Left lung (tissue), 10 donors: ENCODE data around the gene GAB4. TPM values are rescaled to one million over a fixed set of nuclear protein-coding genes. Genes with fewer than 3 reads are reported as not detected.
"Not testable (repeated sequence)": the region's sequence is repeated elsewhere in the genome, so short reads cannot be mapped to it uniquely, and the experiment has no call there.

Experiments used
- ATAC-seq: fragments of 200-7000 bp; cut with Tn5 transposase; one replicate; pipeline ENCODE4 v1.9.1; 2020; ENCODE audit warnings: moderate library complexity
- DNase-seq, 4 donors: peaks; one replicate each; pipeline ENCODE4 v3.0.0-alpha.2; 2013 to 2020
- H3K27ac ChIP-seq, 2 donors: fragments of 200-600 bp; sonication (generic) in 1 of 2; one replicate each; pipeline versions ENCODE4 v1.5.0 to v1.8.0; 2020 to 2021
- H3K27me3 ChIP-seq, 2 donors: fragments of 200-600 bp; sonication (generic) in 1 of 2; one replicate each; pipeline versions ENCODE4 v1.5.0 to v1.8.0; 2020 to 2021
- H3K36me3 ChIP-seq, 2 donors: fragments of 200-600 bp; sonication (generic) in 1 of 2; one replicate each; pipeline versions ENCODE4 v1.5.0 to v1.8.0; 2020 to 2021
- H3K4me1 ChIP-seq, 2 donors: fragments of 200-600 bp; one replicate each; pipeline ENCODE4 v1.8.0; 2021
- H3K4me3 ChIP-seq, 2 donors: fragments of 200-600 bp; sonication (generic) in 1 of 2; one replicate each; pipeline versions ENCODE4 v1.5.0 to v1.8.0; 2020 to 2021; ENCODE audit warnings: mild to moderate bottlenecking in 1 of 2
- H3K9me3 ChIP-seq, 2 donors: fragments of 200-600 bp; sonication (generic) in 1 of 2; one replicate each; pipeline versions ENCODE4 v1.5.0 to v1.8.0; 2020 to 2021
- intact Hi-C, 2 donors: fragments of 100-400 bp; cut with DNase I; formaldehyde crosslinking; loops; one replicate each; pipeline versions ENCODE4 v1.11.2 to v1.14.2; 2022
- polyA plus RNA-seq, 6 donors: library from polyadenylated mRNA; unstranded; fragments of 120-200 nt; gene quantifications; one replicate each; pipeline ENCODE4 v1.2.1, GENCODE V29; 2013; ENCODE audit not compliant: insufficient read length in 6 of 6
- total RNA-seq, 2 donors: library from RNA; stranded (reverse); fragmentation: NEBNext Ultra II Directional; extraction: Animal tissue kit (Norgen Biotek cat#: 25700); gene quantifications; one replicate each; pipeline ENCODE4 v1.2.1, GENCODE V29; 2021
- TF ChIP-seq, protein P1 (sequence below), 2 donors: fragments of 200-600 bp; sonication (generic) in 1 of 2; IDR thresholded peaks; one replicate each; pipeline versions ENCODE4 v1.5.0 to v1.8.0; 2021; ENCODE audit warnings: antibody characterized with exemption in 2 of 2
- donor health status: DM: no; HTN: yes; CAD: no.
- donor health status: DM: no; HTN: no; CAD: no.

GAB4 gene
- total and polyA plus RNA-seq, 8 donors, result not detected

DNA sequence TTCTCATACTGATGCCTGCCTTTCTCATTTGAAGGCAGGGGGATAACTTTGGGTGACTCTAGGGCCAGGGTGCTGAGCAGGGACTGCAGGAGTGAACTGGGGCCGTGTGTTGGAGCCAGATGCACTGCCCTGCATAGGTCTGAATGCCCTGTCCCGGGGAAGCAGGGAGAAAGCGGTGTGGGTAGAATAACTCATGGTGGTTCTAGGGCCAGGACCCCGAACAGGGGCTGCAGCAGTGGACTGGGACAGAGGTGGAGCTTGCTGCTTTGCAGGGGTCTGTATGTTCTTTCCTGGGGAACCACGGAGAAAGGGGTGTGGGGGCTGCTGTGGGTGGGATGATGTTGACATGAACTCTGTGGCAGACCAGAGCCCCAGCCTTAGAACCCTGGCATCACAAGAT is 52.9 kb downstream of the GAB4 start:
- Histone ChIP-seq H3K27ac (no peak overlapping the region), H3K9me3 (no peaks in the 10 kb centered on the region), H3K4me1 (no peaks in the 10 kb centered on the region), H3K27me3 (no peaks in the 10 kb centered on the region), H3K4me3 (no peak overlapping the region), H3K36me3 (no peaks in the 10 kb centered on the region)
- TF ChIP-seq, protein P1, sequence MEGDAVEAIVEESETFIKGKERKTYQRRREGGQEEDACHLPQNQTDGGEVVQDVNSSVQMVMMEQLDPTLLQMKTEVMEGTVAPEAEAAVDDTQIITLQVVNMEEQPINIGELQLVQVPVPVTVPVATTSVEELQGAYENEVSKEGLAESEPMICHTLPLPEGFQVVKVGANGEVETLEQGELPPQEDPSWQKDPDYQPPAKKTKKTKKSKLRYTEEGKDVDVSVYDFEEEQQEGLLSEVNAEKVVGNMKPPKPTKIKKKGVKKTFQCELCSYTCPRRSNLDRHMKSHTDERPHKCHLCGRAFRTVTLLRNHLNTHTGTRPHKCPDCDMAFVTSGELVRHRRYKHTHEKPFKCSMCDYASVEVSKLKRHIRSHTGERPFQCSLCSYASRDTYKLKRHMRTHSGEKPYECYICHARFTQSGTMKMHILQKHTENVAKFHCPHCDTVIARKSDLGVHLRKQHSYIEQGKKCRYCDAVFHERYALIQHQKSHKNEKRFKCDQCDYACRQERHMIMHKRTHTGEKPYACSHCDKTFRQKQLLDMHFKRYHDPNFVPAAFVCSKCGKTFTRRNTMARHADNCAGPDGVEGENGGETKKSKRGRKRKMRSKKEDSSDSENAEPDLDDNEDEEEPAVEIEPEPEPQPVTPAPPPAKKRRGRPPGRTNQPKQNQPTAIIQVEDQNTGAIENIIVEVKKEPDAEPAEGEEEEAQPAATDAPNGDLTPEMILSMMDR (IDR thresholded peaks at IDR 0.05), result no peak
- ATAC-seq (no peak), DNase-seq (no peak)
- intact Hi-C loops, result no loop called here

DNA sequence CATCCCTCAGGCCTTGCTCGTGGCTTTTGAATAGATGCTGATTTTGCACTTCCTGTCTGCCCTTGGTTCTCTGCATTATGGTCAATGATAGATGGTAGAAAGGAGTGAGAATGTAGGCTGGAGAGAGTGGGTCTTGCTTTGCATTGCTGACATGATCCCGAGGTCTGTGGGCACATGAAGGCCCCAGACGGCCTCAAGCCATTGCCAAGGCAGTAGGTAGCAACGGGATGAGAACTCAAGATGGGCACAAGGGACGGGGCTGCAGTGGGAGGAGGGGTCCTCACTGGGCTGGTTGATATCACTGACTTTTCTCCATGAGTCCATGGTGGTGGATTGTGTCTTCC is 54.0 kb downstream of the GAB4 start:
- TF ChIP-seq, protein P1 (IDR thresholded peaks at IDR 0.05), result no peak

DNA sequence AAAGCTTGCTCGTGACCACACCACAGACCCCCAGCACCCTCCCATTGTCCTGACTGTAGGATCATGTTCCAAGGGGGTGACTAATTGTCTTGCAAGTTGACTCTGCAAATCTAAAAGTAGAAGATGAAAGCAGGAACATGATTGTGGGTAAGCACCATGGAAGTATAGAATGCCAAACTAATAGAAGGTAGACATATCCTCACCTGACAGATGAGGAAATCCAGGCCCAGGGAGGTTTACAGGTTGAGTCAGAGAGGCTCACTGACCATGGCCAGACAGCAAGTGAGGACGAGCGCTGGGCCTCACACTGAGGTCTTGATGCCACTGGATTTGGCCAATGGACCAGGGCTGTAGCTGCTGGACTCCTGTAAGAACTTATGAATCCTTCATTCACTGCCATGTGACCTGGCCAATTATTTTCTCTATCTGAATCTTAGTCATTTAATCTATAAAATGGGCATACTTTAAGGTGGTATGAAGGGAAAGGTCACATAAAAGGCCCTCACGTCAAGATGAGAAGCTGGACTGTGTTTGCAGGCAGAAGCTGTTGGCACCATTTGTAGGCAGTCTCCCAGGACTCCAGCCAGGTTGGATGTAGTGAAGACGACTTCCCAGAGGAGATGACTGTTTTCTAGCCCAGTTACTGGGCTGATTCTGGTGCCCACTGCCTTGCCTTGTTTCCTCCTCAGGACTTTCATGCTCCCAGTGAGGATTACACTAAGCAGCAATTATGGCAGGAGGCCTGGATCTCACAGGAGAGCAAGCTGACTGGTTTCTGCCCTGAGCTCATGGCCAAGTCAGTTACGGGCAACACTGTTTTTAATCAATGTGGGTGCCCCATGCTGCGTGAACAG is 54.6 kb downstream of the GAB4 start:
- Histone ChIP-seq H3K27me3 (no peaks in the 10 kb centered on the region), H3K4me3 (no peak overlapping the region), H3K36me3 (no peaks in the 10 kb centered on the region), H3K27ac (no peak overlapping the region), H3K9me3 (no peaks in the 10 kb centered on the region), H3K4me1 (no peaks in the 10 kb centered on the region)
- intact Hi-C loops, result no loop called here
- no peak for DNase-seq
- no peak for ATAC-seq
- TF ChIP-seq, protein P1 (IDR thresholded peaks at IDR 0.05), result no peak

More for the DNA sequence above, 54.0 kb downstream of the GAB4 start:
- Histone ChIP-seq H3K4me3 (no peak overlapping the region), H3K9me3 (no peaks in the 10 kb centered on the region), H3K36me3 (no peaks in the 10 kb centered on the region), H3K27ac (no peak overlapping the region), H3K4me1 (no peaks in the 10 kb centered on the region), H3K27me3 (no peaks in the 10 kb centered on the region)
- ATAC-seq (no peak), DNase-seq (no peak)
- intact Hi-C loops, result no loop called here

DNA sequence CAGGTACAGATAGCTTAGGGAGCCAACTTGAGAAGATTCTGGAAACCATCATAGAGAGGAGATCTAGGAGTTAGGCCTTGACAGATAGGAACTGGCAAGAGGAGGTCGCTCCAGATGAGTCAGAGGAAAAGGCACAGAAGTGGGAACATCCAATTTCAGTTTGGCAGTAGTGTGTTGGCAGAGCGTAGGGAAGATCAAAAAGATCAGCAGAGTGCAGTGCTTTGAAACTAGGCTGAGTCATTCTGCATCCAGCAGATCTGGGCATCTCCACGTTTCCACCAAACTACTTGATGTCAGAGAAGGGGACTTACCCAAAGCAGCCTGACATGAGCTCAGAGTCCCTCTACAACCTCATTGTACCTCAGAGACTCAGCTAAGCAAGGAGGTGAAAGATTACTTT is 58.5 kb downstream of the GAB4 start:
- TF ChIP-seq, protein P1 (IDR thresholded peaks at IDR 0.05), result no peak
- no peaks in the 10 kb centered on the region for H3K9me3 ChIP-seq
- intact Hi-C loops, result no loop called here

DNA sequence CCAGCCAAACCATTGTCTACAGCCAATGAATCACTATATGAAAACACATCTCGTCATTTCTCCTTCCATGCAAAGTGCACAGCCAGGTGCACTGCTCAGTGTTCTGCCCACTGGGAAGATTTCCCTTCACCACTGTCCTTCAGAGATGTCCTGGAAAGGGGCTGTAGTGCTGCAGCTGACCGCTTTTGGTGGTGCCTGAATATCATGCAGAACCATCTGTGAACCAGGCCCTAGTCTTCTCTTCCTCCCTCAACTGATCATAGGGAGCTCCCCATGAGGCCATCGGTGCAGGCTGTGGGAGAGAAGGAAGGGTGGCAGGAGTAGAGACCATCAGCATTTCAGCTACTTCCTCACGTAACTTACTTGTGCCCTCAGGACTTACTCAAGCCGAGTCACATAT is 70.2 kb downstream of the GAB4 start:
- no peaks in the 10 kb centered on the region for H3K9me3 ChIP-seq
- H3K4me1 ChIP-seq, result no peaks in the 10 kb centered on the region
- H3K27me3 ChIP-seq, result peaks cover 0 to 12% of the 10 kb centered on the region in 2 donors
- H3K4me3 ChIP-seq, result no peak overlapping the region
- H3K36me3 ChIP-seq, result no peaks in the 10 kb centered on the region
- no peak for DNase-seq
- no peak overlapping the region for H3K27ac ChIP-seq
- no peak for ATAC-seq
- TF ChIP-seq, protein P1 (IDR thresholded peaks at IDR 0.05), result no peak
- intact Hi-C loops, result no loop called here

More for the DNA sequence above, 58.5 kb downstream of the GAB4 start:
- DNase-seq, result no peak
- Histone ChIP-seq H3K4me3 (no peak overlapping the region), H3K27me3 (no peaks in the 10 kb centered on the region), H3K27ac (no peak overlapping the region), H3K36me3 (no peaks in the 10 kb centered on the region), H3K4me1 (no peaks in the 10 kb centered on the region)
- no peak for ATAC-seq

DNA sequence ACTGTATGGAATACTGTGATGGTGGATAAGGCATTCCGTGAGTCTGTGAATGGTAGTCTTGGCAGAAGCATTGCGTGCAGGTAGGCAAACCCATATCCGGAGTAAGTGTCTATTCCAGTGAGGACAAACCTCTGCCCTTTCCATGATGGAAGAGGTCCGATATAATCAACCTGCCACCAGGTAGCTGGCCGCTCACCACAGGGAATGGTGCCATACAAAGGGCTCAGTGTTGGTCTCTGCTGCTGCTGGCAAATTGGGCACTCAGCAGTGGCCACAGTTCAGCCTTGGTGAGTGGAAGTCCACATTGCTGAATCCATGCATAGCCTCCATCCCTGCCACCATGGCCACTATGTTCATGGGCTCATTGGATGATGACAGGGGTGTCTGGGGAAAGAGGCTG is 70.8 kb downstream of the GAB4 start:
- H3K9me3 ChIP-seq, H3K4me3 ChIP-seq, DNase-seq, H3K36me3 ChIP-seq, H3K27ac ChIP-seq, H3K4me1 ChIP-seq, intact Hi-C loops, ATAC-seq: not testable (repeated sequence)
- peaks cover 0 to 18% of the 10 kb centered on the region in 2 donors for H3K27me3 ChIP-seq
